Gastrocnemius medialis (tissue), 4 donors: ENCODE results near the gene XYLT1. TPM values are rescaled to one million over a fixed set of nuclear protein-coding genes. Genes with fewer than 3 reads are reported as not detected.

Source experiments
- ATAC-seq, 2 donors: fragments of 150-250 bp; one replicate each; pipeline ENCODE4 v1.9.1; 2016
- DNase-seq, 2 donors: peaks; one replicate each; pipeline ENCODE4 v3.0.0-alpha.2; 2019
- H3K27ac ChIP-seq, 4 donors: fragments of 200-600 bp; sonication (generic); 1 replicate in 1 of 4; 2 replicates in 3 of 4; pipeline ENCODE4 v1.5.1; 2016 to 2018; ENCODE audit warnings: mild to moderate bottlenecking in 2 of 4, moderate library complexity in 1 of 4
- H3K27me3 ChIP-seq, 3 donors: fragments of 200-600 bp; sonication (generic) in 2 of 3; 1 replicate in 1 of 3; 2 replicates in 2 of 3; pipeline versions ENCODE4 v1.5.1 to v1.6.0; 2016 to 2019; ENCODE audit warnings: mild to moderate bottlenecking in 1 of 3, moderate library complexity in 1 of 3
- H3K36me3 ChIP-seq, 2 donors: fragments of 200-600 bp; sonication (generic) in 1 of 2; one replicate each; pipeline ENCODE4 v1.5.1; 2017 to 2018
- H3K4me1 ChIP-seq, 2 donors: fragments of 200-600 bp; sonication (generic) in 1 of 2; one replicate each; pipeline ENCODE4 v1.5.1; 2016 to 2017; ENCODE audit warnings: mild to moderate bottlenecking in 2 of 2
- H3K4me3 ChIP-seq, 4 donors: fragments of 200-600 bp; sonication (generic) in 3 of 4; 1 replicate in 1 of 4; 2 replicates in 3 of 4; pipeline ENCODE4 v1.5.1; 2016 to 2019; ENCODE audit warnings: mild to moderate bottlenecking in 2 of 4
- H3K9me3 ChIP-seq, 3 donors: fragments of 200-600 bp; sonication (generic) in 2 of 3; 1 replicate in 1 of 3; 2 replicates in 2 of 3; pipeline ENCODE4 v1.5.1; 2016 to 2019
- POLR2A ChIP-seq, 2 donors: fragments of 450-650 bp; IDR thresholded peaks; one replicate each; pipeline ENCODE4 v1.6.1; 2017; ENCODE audit warnings: antibody characterized with exemption in 2 of 2, mild to moderate bottlenecking in 2 of 2, moderate library complexity in 2 of 2
- in situ Hi-C, 4 donors: fragments of 200-750 bp; cut with MboI; loops; one replicate each; pipeline versions ENCODE4 v1.15.0 to v1.8.0; 2017; ENCODE audit warnings: low sequenced_read_pairs in 4 of 4
- intact Hi-C: fragments of 100-400 bp; cut with DNase I; formaldehyde crosslinking; loops from one replicate; pipeline ENCODE4 v1.15.1; 2023; ENCODE audit warnings: low total_unique reads
- total RNA-seq, 4 donors: library from RNA; depleted of rRNA; stranded (reverse); fragments of >200 nt; gene quantifications; one replicate each; pipeline versions ENCODE4 v1.1.0 to v1.2.3, GENCODE V29; 2016
- TF ChIP-seq, protein P1 (sequence below), 5 experiments: fragments of 450-650 bp in 3 of 5; fragments of 200-600 bp in 2 of 5; sonication (generic) in 2 of 5; IDR thresholded peaks in 4 of 5; conservative IDR thresholded peaks in 1 of 5; 1 replicate in 4 of 5; 2 replicates in 1 of 5; pipeline ENCODE4 v1.5.1; 2016 to 2019; ENCODE audit warnings: antibody characterized with exemption in 5 of 5, mild to moderate bottlenecking in 3 of 5, moderate library complexity in 3 of 5

The XYLT1 gene
- total RNA-seq, 4 donors from 2014 or later, result 0.87 to 7.9 (median 1.4) TPM

GRCh38 chr16:17389384-17389783 is 81.4 kb downstream of the XYLT1 start:
- in situ Hi-C loops (no loop called here), intact Hi-C loops (no loop called here)
- Histone ChIP-seq H3K27me3 (no peaks in the 10 kb centered on the region), H3K27ac (no peak overlapping the region), H3K4me1 (no peaks in the 10 kb centered on the region), H3K4me3 (no peak overlapping the region), H3K36me3 (no peaks in the 10 kb centered on the region), H3K9me3 (no peaks in the 10 kb centered on the region)
- no peak for ATAC-seq
- no peak for TF ChIP-seq POLR2A (IDR thresholded peaks at IDR 0.05)
- TF ChIP-seq, protein P1, sequence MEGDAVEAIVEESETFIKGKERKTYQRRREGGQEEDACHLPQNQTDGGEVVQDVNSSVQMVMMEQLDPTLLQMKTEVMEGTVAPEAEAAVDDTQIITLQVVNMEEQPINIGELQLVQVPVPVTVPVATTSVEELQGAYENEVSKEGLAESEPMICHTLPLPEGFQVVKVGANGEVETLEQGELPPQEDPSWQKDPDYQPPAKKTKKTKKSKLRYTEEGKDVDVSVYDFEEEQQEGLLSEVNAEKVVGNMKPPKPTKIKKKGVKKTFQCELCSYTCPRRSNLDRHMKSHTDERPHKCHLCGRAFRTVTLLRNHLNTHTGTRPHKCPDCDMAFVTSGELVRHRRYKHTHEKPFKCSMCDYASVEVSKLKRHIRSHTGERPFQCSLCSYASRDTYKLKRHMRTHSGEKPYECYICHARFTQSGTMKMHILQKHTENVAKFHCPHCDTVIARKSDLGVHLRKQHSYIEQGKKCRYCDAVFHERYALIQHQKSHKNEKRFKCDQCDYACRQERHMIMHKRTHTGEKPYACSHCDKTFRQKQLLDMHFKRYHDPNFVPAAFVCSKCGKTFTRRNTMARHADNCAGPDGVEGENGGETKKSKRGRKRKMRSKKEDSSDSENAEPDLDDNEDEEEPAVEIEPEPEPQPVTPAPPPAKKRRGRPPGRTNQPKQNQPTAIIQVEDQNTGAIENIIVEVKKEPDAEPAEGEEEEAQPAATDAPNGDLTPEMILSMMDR (IDR thresholded peaks at IDR 0.05 in 4 of 5, conservative IDR thresholded peaks at IDR 0.05 in 1 of 5), result no peak
- no peak for DNase-seq

- H3K36me3 ChIP-seq, result no peaks in the 10 kb centered on the region
- H3K9me3 ChIP-seq, result no peaks in the 10 kb centered on the region
- DNase-seq (no peak), ATAC-seq (no peak)
- no peak overlapping the region for H3K27ac ChIP-seq
- H3K4me3 ChIP-seq, result no peak overlapping the region
- no peaks in the 10 kb centered on the region for H3K27me3 ChIP-seq
- TF ChIP-seq, protein P1 (IDR thresholded peaks at IDR 0.05 in 4 of 5, conservative IDR thresholded peaks at IDR 0.05 in 1 of 5), result no peak
- H3K4me1 ChIP-seq, result no peaks in the 10 kb centered on the region
- in situ Hi-C loops, result no loop called here
- intact Hi-C loops, result no loop called here
Measured at GRCh38 chr16:17387256-17387655, 83.5 kb downstream of the XYLT1 start.

DNA sequence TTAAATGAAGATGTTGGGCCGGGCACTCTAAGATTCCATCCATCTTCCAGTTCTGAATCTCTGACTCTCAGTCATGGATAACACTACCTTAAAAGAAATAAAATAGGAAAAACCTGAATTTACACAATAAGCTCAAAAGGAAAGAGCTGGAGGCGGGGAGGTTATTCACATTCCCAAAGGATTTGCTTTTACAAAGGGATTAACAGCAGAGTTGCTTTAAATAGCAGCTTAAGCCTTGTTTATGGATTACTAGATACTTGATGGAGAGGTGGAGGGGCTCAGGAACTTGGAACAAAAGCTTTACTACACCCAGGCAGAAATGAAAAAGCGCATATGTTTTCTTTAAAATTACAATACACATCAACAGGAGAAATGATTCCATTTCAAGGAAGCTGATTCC is 84.5 kb downstream of the XYLT1 start:
- no peak overlapping the region for H3K4me3 ChIP-seq
- ATAC-seq, result no peak
- H3K27me3 ChIP-seq, result no peaks in the 10 kb centered on the region
- no peaks in the 10 kb centered on the region for H3K9me3 ChIP-seq
- H3K27ac ChIP-seq, result no peak overlapping the region
- no peaks in the 10 kb centered on the region for H3K4me1 ChIP-seq
- H3K36me3 ChIP-seq, result no peaks in the 10 kb centered on the region
- in situ Hi-C loops, result no loop called here
- TF ChIP-seq, protein P1 (IDR thresholded peaks at IDR 0.05 in 4 of 5, conservative IDR thresholded peaks at IDR 0.05 in 1 of 5), result no peak
- TF ChIP-seq POLR2A (IDR thresholded peaks at IDR 0.05), result no peak
- intact Hi-C loops, result no loop called here
- DNase-seq, result no peak

DNA sequence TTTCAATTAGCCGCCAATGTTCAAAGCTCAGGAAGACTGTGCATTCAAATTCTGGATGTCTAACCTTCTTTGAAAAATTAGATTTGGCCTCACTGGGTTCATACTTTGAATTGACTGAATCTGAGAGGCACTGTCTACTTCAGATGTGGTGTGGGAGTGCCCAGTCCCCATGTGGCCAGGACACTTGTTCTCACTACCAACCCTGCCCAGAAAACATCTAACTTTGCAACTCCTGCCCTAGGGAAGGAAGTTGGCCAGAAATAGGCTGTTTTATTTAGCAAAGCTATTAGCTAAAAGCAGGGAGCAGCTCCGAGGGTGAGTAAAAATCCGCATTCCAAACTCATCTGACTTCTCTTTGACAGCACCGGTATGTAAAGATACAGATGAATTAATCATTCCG is 86.3 kb downstream of the XYLT1 start:
- no peak for ATAC-seq

More for the DNA sequence above, 86.3 kb downstream of the XYLT1 start:
- H3K36me3 ChIP-seq, result no peaks in the 10 kb centered on the region
- H3K27me3 ChIP-seq, result no peaks in the 10 kb centered on the region
- H3K4me1 ChIP-seq, result peaks cover 0 to under 1% of the 10 kb centered on the region in 2 donors
- in situ Hi-C loops (no loop called here), intact Hi-C loops (no loop called here)
- no peaks in the 10 kb centered on the region for H3K9me3 ChIP-seq
- DNase-seq, result no peak
- no peak for TF ChIP-seq POLR2A (IDR thresholded peaks at IDR 0.05)
- TF ChIP-seq, protein P1 (IDR thresholded peaks at IDR 0.05 in 4 of 5, conservative IDR thresholded peaks at IDR 0.05 in 1 of 5), result no peak
- no peak overlapping the region for H3K27ac ChIP-seq
- H3K4me3 ChIP-seq, result no peak overlapping the region
